Erythroblast (primary cell): Measurements from ENCODE around the gene AFF3.

Source experiments
- GATA1 ChIP-seq: IDR thresholded peaks from 2 replicates; pipeline ENCODE4 v1.6.1; 2011; ENCODE audit warnings: low read depth, mild to moderate bottlenecking, control low read depth, low read length, moderate library complexity
- POLR2A ChIP-seq: IDR thresholded peaks from 2 replicates; pipeline ENCODE4 v1.6.1; 2011; ENCODE audit warnings: mild to moderate bottlenecking, low read length

- no peak for TF ChIP-seq POLR2A
- TF ChIP-seq GATA1: no peak
Measured at GRCh38 chr2:100012561-100012960, 129.8 kb downstream of the AFF3 start.
